T-helper 22 cell (primary cell): Measurements from ENCODE around the gene RNASE2.
"Not testable (repeated sequence)": the region's sequence is repeated elsewhere in the genome, so short reads cannot be mapped to it uniquely, and the experiment has no call there.

ENCODE experiments used
- DNase-seq: peaks from one replicate; pipeline ENCODE4 v3.0.0-alpha.2; 2020; ENCODE audit warnings: low read depth

Gene RNASE2

DNA sequence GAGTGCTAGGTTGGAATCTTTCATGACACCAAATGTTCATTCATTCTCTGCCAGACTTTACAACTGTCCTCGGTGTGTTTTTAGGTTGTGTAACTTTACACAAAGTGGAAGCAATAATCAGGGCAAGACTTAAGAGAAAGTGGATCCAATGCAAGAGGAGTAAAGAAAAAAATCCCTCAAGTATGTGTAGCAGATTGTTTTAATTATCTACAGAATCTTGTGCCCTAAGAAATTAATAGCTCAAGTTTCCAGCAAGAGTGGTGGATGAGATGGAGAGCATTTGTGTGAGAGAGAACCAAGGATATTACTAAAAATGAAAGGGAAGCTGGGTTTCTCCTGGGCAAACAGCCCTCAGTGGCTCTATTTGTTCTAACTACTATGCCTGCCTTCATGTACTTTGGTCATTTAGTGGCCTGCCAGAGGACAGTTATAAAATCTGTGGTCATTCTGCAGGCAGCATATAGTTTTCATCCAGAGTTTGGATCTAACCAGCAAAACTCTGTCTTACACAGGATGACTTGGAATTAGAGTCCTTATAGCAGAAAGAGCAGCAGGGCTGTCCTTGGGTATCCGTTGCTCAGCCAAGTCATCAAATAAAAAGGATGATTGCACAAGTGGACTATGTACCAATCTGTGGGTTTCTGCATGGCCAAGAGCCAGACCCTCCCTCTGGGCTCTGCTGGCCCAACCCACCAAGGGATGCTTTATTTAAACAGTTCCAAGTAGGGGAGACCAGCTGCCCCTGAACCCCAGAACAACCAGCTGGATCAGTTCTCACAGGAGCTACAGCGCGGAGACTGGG is at the start of gene RNASE2:
RNASE2 (plus strand) TSS at position 752 of the 802 bp plus-strand sequence. CDS start 285 bp downstream, outside the sequence.
- not testable (repeated sequence) for DNase-seq

- DNase-seq: no peak
These were observed 49.6 kb upstream of the RNASE2 start for GRCh38 chr14:20905676-20906075.

DNA sequence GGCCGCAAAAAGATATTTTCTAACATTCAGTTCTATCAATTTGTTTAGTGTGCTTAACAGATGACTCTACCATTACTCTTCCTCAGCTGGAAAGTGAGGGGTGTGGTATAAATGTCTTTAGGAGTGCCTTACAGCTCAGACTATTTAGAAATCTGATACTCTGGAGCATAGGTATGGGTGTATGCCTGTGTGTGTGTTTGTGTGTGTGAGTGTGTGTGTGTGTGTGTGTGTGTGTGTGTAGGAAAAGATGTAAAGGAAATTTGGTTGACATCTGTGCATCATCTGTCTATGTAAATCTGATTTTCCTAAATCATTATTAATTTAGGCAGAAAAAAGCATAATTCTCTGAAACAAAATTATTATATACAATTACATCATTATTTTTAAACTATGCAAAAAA is 48.1 kb upstream of the RNASE2 start:
- no peak for DNase-seq

GRCh38 chr14:20910822-20911221 is 44.5 kb upstream of the RNASE2 start:
- DNase-seq: not testable (repeated sequence)

- DNase-seq: not testable (repeated sequence)
These were observed 36.1 kb upstream of the RNASE2 start for GRCh38 chr14:20919038-20919756.

DNA sequence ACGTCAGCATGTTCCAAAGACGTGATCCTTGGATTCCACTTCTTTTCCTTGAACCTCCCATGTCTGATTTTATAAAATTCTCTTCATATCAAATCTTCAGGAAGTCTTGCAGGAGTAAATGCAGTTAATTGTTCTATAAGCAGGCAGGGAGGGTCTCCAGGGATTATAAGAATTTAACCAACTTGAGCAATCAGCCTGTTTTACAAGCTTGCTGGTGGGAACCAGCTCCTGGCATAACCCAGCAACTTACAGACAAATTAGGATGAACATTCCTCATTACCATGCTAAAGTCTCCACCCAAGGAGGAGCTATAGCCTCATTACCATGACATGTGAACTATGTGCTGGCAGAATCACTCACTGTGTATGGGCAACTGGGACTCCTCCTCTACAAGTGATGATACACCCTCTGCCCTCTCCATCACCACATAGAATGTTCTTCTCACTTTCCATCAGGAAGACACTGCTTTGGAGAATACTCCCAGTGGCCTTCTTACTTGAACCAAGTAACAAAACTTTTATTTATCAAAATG is 31.5 kb upstream of the RNASE2 start:
- DNase-seq: not testable (repeated sequence)

GRCh38 chr14:20934148-20934762 is 21.0 kb upstream of the RNASE2 start:
- no peak for DNase-seq

DNA sequence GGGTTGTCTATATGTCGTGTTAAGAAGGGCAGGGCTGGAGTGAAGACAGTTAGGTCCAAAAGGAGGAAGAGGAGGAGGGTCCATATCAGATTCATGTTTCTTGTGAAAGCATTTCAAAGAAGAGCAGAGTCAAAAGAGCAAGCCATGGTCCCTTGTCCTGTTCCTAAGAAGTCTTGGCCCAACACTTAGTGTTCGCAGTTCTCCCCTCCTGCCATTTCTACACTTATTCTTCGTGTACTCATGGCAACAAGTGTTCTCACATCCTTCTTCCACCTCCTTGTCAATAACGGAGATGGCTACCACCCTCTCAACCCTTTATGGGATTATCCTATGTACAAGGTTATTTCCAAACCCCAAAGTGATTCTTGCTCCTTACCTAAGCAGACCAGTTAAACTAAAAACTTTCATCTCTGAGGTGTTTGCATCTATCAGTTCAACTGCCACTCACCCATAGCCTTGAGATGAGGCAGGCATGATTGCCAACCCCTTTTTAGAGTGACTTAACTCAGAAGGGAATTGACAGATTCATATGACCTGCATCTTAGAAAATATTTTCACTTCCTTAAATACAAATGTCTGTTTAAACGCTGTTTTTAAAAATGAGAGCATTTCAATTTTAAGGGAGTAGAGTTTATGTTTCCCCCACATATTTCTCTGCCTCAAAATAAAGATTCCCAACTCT is 19.8 kb upstream of the RNASE2 start:
- DNase-seq: no peak

DNA sequence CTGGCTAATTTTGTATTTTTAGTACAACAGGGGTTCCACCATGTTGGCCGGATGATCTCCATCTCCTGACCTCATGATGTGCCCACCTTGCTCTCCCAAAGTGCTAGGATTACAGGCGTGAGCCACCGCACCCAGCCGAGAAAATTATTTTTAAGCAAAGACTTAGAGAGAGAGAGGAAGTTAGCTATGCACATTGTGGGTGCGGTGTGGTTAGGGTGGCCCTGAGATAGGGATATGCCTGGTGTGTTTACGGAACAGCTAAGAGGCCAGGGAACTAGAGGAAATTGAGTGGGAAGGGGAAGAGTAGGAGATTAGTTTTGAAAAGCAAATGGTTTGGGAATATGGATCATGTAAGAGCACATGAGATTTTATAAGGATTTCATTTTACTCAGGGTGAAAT is 10.1 kb upstream of the RNASE2 start:
- DNase-seq: not testable (repeated sequence)

GRCh38 chr14:20946707-20947106 is 8.6 kb upstream of the RNASE2 start:
- DNase-seq: not testable (repeated sequence)

GRCh38 chr14:20955538-20955873 is 219 bp downstream of the RNASE2 start:
- DNase-seq: not testable (repeated sequence)

- no peak for DNase-seq
These were observed 1.2 kb downstream of the RNASE2 start for GRCh38 chr14:20956376-20956976.

- not testable (repeated sequence) for DNase-seq
These were observed 3.7 kb downstream of the RNASE2 start for GRCh38 chr14:20958946-20959345.

DNA sequence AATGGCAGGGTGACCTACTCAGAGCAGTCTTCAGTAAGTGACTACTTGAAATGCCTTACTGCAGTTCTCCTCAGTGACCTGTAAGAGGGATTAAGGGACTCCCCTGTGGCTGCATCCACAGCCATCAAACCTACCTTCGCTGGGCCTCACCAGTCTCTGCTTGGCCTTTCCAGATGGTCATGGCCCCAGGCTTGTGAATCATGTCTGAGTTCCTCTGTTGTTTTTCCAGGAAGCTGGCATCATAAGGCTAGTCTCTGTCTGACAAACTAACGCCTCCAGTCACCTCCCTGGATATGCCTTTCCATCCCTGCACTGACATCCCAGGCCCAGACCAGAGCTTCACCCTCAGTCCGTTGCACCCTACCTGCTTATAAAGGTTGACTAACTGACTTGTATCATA is 14.0 kb downstream of the RNASE2 start:
- DNase-seq: no peak

- no peak for DNase-seq
These were observed 15.3 kb downstream of the RNASE2 start for GRCh38 chr14:20970647-20970982.

GRCh38 chr14:20970983-20971704 is 15.9 kb downstream of the RNASE2 start:
- peak; percentile 51 for DNase-seq

DNA sequence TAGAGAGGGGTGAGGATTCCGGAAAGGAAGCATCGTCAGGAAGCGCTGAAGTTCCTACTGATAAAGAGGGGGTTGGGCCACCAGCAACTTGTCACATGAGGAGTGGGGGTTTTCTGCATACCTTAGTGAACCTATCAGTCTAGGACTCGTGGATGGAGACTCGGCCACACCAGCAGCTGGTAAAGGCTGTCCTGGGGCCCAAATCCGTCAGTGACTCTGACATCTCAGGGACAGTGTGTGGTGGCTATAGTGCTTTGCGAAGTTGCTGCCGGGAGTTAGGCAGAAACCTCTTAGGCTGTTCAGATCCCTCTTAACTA is 16.4 kb downstream of the RNASE2 start:
- DNase-seq: no peak

- DNase-seq: no peak
These were observed 18.2 kb downstream of the RNASE2 start for GRCh38 chr14:20973501-20973900.

DNA sequence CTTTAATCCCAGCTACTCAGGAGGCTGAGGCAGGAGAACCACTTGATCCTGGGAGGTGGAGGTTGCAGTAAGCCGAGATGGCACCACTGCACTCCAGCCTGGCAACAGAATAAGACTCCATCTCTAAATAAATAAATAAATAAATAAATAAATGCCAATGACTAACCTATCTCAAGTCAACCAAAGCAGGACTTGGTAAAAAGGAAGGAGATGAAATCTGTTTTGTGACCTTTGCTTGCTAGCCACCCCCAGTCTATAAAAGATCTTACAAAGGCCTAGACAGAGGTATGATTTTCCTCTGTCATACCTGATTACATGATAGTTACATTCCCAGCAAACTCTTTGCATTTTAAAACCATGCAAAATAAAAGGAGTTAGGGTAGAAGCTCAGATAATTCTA is 21.0 kb downstream of the RNASE2 start:
- DNase-seq: no peak

DNA sequence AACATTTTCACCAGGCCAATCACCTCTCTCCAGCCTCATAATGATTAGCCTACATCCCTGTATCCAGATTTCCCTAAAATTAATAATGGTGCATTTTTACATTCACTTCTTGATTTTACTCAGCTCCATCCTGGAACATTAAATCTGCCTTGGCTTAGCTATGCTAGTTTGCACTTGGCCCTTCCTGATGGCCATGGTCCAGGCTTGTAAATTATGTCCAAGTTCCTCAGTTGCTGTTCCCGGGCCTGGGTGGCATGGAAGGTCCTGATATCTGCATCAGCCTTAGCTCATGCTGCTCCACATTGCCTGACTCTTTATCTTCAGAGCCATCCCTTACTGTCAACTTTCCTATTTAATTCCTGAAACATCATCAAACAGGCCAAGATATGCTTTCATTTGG is 23.4 kb downstream of the RNASE2 start:
- DNase-seq: no peak

DNA sequence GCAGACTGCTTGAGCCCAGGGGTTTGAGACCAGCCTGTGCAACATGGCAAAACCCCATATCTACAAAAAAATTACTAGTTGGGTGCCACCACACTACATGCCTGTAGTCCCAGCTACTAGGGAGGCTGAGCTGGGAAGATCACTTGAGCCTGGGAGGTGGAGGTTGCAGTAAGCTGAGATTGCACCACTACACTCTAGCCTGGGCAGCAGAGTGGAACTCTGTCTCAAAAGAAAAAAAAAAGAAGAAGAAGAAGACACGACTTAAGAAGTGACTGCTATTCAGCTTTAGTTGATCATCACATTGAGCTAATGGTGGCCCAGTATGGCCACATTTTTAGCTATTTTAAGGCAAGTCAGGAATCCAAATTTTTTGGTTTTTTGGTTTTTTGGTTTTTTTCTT is 25.6 kb downstream of the RNASE2 start:
- no peak for DNase-seq
